ENCODE data around the gene PRR13.

DNA sequence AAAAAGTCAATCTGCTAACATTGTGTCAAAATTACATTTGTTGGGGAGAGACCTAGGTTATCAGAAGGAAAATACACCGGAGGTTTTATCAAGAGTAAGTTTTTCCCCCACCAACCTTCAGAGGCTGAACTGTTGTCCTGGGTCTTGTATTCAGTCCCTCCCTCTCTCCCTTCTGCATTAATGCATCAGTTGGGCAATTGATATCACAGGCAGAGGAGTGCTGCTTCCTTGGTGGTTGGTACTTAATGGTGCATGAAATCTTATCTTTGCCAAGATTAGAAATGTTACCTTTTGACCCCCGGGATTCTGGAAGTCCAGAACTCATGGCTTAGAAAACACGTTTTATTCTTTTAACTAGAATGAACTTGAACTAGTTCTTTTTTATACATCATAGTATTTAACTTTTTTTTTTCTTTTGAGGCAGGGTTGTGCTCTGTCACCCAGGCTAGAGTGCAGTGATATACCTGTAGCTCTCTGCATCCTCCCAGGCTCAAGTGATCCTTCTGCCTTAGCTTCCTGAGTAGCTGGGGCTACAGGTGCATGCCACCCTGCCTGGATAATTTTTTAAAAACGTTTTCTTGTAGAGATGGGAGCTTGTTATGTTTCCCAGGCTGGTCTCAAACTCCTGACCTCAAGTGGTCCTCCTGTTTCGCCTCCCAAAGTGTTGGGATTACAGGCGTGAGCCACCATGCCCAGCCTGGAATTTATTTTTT, 15.3 kb downstream of the PRR13 start:
- TF ChIP-seq POLR2A (IDR thresholded peaks at IDR 0.05; ENCODE audit: low read length): no peak
- TF ChIP-seq GATA1 (IDR thresholded peaks at IDR 0.05; ENCODE audit: low read depth, low read length): no peak

Data from erythroblast (primary cell).